ENCODE results near the gene KIF26A.

DNA sequence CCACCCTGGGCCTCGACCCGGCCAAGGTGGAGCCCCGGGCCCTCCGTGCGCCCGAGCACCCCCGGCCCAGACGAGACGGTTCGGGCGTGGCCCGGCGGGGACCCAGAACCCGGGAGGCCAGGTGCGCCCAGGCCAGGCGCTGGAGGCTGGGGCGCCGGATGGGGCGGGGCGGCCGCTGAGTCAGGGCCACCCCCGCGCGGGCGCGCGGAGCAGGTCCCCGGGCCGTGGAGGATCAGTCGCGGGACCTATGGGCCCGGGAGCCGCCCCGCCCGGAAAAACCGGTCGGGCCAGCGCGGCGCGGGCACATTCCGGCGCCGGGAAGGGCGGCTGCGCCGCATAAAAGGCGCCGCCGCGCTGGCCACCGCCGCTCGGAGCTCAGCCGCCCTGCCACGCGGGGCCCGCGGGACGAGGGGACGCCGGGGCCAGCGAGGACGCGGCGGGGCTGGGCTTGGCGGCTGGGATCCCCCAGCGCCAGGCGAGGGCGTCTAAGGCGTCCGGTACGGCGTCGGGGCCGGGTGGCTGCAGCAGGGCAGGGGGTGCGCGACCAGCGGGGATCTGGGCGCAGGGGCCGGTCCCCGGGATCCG is 21.5 kb upstream of the KIF26A start:
- TF ChIP-seq, protein P1, sequence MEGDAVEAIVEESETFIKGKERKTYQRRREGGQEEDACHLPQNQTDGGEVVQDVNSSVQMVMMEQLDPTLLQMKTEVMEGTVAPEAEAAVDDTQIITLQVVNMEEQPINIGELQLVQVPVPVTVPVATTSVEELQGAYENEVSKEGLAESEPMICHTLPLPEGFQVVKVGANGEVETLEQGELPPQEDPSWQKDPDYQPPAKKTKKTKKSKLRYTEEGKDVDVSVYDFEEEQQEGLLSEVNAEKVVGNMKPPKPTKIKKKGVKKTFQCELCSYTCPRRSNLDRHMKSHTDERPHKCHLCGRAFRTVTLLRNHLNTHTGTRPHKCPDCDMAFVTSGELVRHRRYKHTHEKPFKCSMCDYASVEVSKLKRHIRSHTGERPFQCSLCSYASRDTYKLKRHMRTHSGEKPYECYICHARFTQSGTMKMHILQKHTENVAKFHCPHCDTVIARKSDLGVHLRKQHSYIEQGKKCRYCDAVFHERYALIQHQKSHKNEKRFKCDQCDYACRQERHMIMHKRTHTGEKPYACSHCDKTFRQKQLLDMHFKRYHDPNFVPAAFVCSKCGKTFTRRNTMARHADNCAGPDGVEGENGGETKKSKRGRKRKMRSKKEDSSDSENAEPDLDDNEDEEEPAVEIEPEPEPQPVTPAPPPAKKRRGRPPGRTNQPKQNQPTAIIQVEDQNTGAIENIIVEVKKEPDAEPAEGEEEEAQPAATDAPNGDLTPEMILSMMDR (conservative IDR thresholded peaks at IDR 0.05; ENCODE audit: low read depth, low read length), result no peak
- TF ChIP-seq EZH2 (IDR thresholded peaks at IDR 0.05; ENCODE audit: low read length, unreplicated experiment), result no peak
- no peak for TF ChIP-seq EZH2phosphoT487 (IDR thresholded peaks at IDR 0.05; ENCODE audit: borderline replicate concordance, low read length)
